Measurements from ENCODE around the gene RICTOR.
"Not testable (repeated sequence)": the region's sequence is repeated elsewhere in the genome, so short reads cannot be mapped to it uniquely, and the experiment has no call there.

Gene RICTOR

GRCh38 chr5:38997591-38997990 lies 76.6 kb downstream of the RICTOR start:
- Mint-ChIP-seq H3K9me3 (peaks cover 0 to 4% of the 10 kb centered on the region in 2 donors), H3K27me3 (no peaks in the 10 kb centered on the region), H3K4me3 (no peak overlapping the region), H3K27ac (no peak overlapping the region), H3K4me1 (peaks cover 2 to 10% of the 10 kb centered on the region in 2 donors), H3K36me3 (peaks cover 12 to 37% of the 10 kb centered on the region in 2 donors)
- ATAC-seq (replicated peaks) (no peak), DNase-seq (no peak)

- Mint-ChIP-seq H3K27ac (no peak overlapping the region), H3K27me3 (no peaks in the 10 kb centered on the region), H3K9me3 (peaks cover 0 to 4% of the 10 kb centered on the region in 2 donors), H3K4me3 (no peak overlapping the region), H3K4me1 (peaks cover 3 to 10% of the 10 kb centered on the region in 2 donors), H3K36me3 (peaks cover 11 to 33% of the 10 kb centered on the region in 2 donors)
- DNase-seq (no peak), ATAC-seq (replicated peaks) (no peak)
These were observed 78.1 kb downstream of the RICTOR start for GRCh38 chr5:38996123-38996522.

GRCh38 chr5:38994324-38994927 lies 79.8 kb downstream of the RICTOR start:
- ATAC-seq (replicated peaks) (peak; percentile 50 to 65), DNase-seq (peak; percentile 8)
- Mint-ChIP-seq H3K4me3 (no peak overlapping the region), H3K27ac (no peak overlapping the region), H3K36me3 (peaks cover 18 to 37% of the 10 kb centered on the region in 2 donors), H3K27me3 (no peaks in the 10 kb centered on the region), H3K9me3 (peaks cover 0 to 7% of the 10 kb centered on the region in 2 donors), H3K4me1 (peaks cover 3 to 7% of the 10 kb centered on the region in 2 donors)

GRCh38 chr5:38989974-38990719 lies 84.1 kb downstream of the RICTOR start:
- Mint-ChIP-seq H3K4me1 (peaks cover 12 to 19% of the 10 kb centered on the region in 2 donors), H3K9me3 (peaks cover 12% of the 10 kb centered on the region in 2 donors), H3K36me3 (peaks cover 46 to 60% of the 10 kb centered on the region in 2 donors)
- DNase-seq; H3K27me3 Mint-ChIP-seq; ATAC-seq (replicated peaks); H3K4me3 Mint-ChIP-seq; H3K27ac Mint-ChIP-seq: not testable (repeated sequence)

GRCh38 chr5:38985909-38986452 lies 88.2 kb downstream of the RICTOR start:
- Mint-ChIP-seq H3K27me3 (no peaks in the 10 kb centered on the region), H3K4me3 (no peak overlapping the region), H3K9me3 (peaks cover 12% of the 10 kb centered on the region in 2 donors), H3K27ac (peak overlapping the region; percentile 63), H3K4me1 (peaks cover 9 to 23% of the 10 kb centered on the region in 2 donors), H3K36me3 (peaks cover 44 to 47% of the 10 kb centered on the region in 2 donors)
- DNase-seq (no peak), ATAC-seq (replicated peaks) (peak; percentile 52 to 69)

GRCh38 chr5:38979535-38979934 lies 94.7 kb downstream of the RICTOR start:
- Mint-ChIP-seq H3K4me1 (peaks cover 0 to 3% of the 10 kb centered on the region in 2 donors), H3K36me3 (peaks cover 10 to 12% of the 10 kb centered on the region in 2 donors), H3K27ac (peak overlapping the region; percentile 26), H3K9me3 (no peaks in the 10 kb centered on the region), H3K27me3 (no peaks in the 10 kb centered on the region), H3K4me3 (no peak overlapping the region)
- no peak for ATAC-seq (replicated peaks)
- no peak for DNase-seq

GRCh38 chr5:38978036-38978435 lies 96.2 kb downstream of the RICTOR start:
- ATAC-seq (replicated peaks), result no peak
- no peaks in the 10 kb centered on the region for H3K27me3 Mint-ChIP-seq
- H3K4me1 Mint-ChIP-seq, result no peaks in the 10 kb centered on the region
- no peak overlapping the region for H3K4me3 Mint-ChIP-seq
- DNase-seq, result no peak
- H3K36me3 Mint-ChIP-seq, result peaks cover 14 to 16% of the 10 kb centered on the region in 2 donors
- no peak overlapping the region for H3K27ac Mint-ChIP-seq
- no peaks in the 10 kb centered on the region for H3K9me3 Mint-ChIP-seq

- Mint-ChIP-seq H3K4me3 (no peak overlapping the region), H3K36me3 (peaks cover 0 to 2% of the 10 kb centered on the region in 2 donors), H3K27me3 (no peaks in the 10 kb centered on the region), H3K4me1 (no peaks in the 10 kb centered on the region), H3K9me3 (no peaks in the 10 kb centered on the region), H3K27ac (no peak overlapping the region)
- DNase-seq (no peak), ATAC-seq (replicated peaks) (no peak)
These were observed 105.5 kb downstream of the RICTOR start for GRCh38 chr5:38968665-38969064.

GRCh38 chr5:38961691-38962090 lies 112.5 kb downstream of the RICTOR start:
- Mint-ChIP-seq H3K36me3 (peaks cover 10 to 13% of the 10 kb centered on the region in 2 donors), H3K4me3 (no peak overlapping the region), H3K27ac (no peak overlapping the region), H3K4me1 (no peaks in the 10 kb centered on the region), H3K27me3 (no peaks in the 10 kb centered on the region), H3K9me3 (no peaks in the 10 kb centered on the region)
- DNase-seq, result no peak
- no peak for ATAC-seq (replicated peaks)

- H3K9me3 Mint-ChIP-seq, result no peaks in the 10 kb centered on the region
- no peak overlapping the region for H3K27ac Mint-ChIP-seq
- H3K4me1 Mint-ChIP-seq, result no peaks in the 10 kb centered on the region
- H3K27me3 Mint-ChIP-seq, result no peaks in the 10 kb centered on the region
- ATAC-seq (replicated peaks) (no peak), DNase-seq (no peak)
- H3K4me3 Mint-ChIP-seq, result no peak overlapping the region
- peaks cover 19 to 26% of the 10 kb centered on the region in 2 donors for H3K36me3 Mint-ChIP-seq
These were observed 120.7 kb downstream of the RICTOR start for GRCh38 chr5:38953426-38954012.

GRCh38 chr5:38948501-38948900 lies 125.7 kb downstream of the RICTOR start:
- ATAC-seq (replicated peaks) (no peak), DNase-seq (no peak)
- Mint-ChIP-seq H3K4me1 (no peaks in the 10 kb centered on the region), H3K36me3 (peaks cover 10 to 24% of the 10 kb centered on the region in 2 donors), H3K4me3 (no peak overlapping the region), H3K27ac (no peak overlapping the region), H3K9me3 (no peaks in the 10 kb centered on the region), H3K27me3 (no peaks in the 10 kb centered on the region)

- Mint-ChIP-seq H3K4me1 (peaks cover 0 to 6% of the 10 kb centered on the region in 2 donors), H3K27ac (no peak overlapping the region), H3K9me3 (no peaks in the 10 kb centered on the region), H3K4me3 (no peak overlapping the region), H3K27me3 (no peaks in the 10 kb centered on the region), H3K36me3 (peaks cover 5 to 18% of the 10 kb centered on the region in 2 donors)
- ATAC-seq (replicated peaks) (no peak), DNase-seq (no peak)
These were observed 129.9 kb downstream of the RICTOR start for GRCh38 chr5:38944282-38944681.

- peaks cover 7 to 21% of the 10 kb centered on the region in 2 donors for H3K36me3 Mint-ChIP-seq
- H3K9me3 Mint-ChIP-seq, result no peaks in the 10 kb centered on the region
- H3K27ac Mint-ChIP-seq, result no peak overlapping the region
These were observed 132.3 kb downstream of the RICTOR start for GRCh38 chr5:38941912-38942311.

GRCh38 chr5:38940230-38940858 lies 133.9 kb downstream of the RICTOR start:
- Mint-ChIP-seq H3K27ac (no peak overlapping the region), H3K36me3 (peaks cover 7 to 20% of the 10 kb centered on the region in 2 donors), H3K4me3 (no peak overlapping the region), H3K9me3 (no peaks in the 10 kb centered on the region), H3K4me1 (peaks cover 0 to 6% of the 10 kb centered on the region in 2 donors), H3K27me3 (no peaks in the 10 kb centered on the region)
- no peak for DNase-seq
- peak; percentile 63 to 66 for ATAC-seq (replicated peaks)

More at GRCh38 chr5:38941912-38942311, 132.3 kb downstream of the RICTOR start:
- H3K4me3 Mint-ChIP-seq, result no peak overlapping the region
- DNase-seq (no peak), ATAC-seq (replicated peaks) (no peak)
- H3K27me3 Mint-ChIP-seq, result no peaks in the 10 kb centered on the region
- peaks cover 0 to 6% of the 10 kb centered on the region in 2 donors for H3K4me1 Mint-ChIP-seq

All from stimulated activated naive B cell treated with anti-CD40 and anti-IgM and Interleukin-4, amounts not matched to agents 10 μg/mL and 1 μg/mL and 100 μg/mL, for 72 hours (primary cell).